SK-N-SH (cell line): ENCODE results near the gene ZNF354C.

Source experiments
- EP300 ChIP-seq, 2 experiments: IDR thresholded peaks; 2 replicates each; pipeline versions ENCODE4 v1.4.0 to v1.6.1; 2012; ENCODE audit warnings: borderline replicate concordance in 1 of 2, low read depth in 1 of 2, low read length in 1 of 2
- MXI1 ChIP-seq: IDR thresholded peaks from 2 replicates; pipeline ENCODE4 v1.6.1; 2012; ENCODE audit warnings: mild to moderate bottlenecking, low read depth, low read length, improper control_type of control experiment
- POLR2AphosphoS5 ChIP-seq: IDR thresholded peaks from 2 replicates; pipeline ENCODE4 v1.6.1; 2012; ENCODE audit warnings: low read depth, low read length
- RAD21 ChIP-seq: IDR thresholded peaks from 2 replicates; pipeline ENCODE4 v1.6.1; 2012; ENCODE audit warnings: mild to moderate bottlenecking, low read length
- YY1 ChIP-seq: IDR thresholded peaks from 2 replicates; pipeline ENCODE4 v1.4.0; 2012; ENCODE audit warnings: low read depth, mild to moderate bottlenecking
- TF ChIP-seq, protein P1 (sequence below): fragments of 200-600 bp; sonication (generic); IDR thresholded peaks from 2 replicates; pipeline ENCODE4 v1.6.1; 2017; ENCODE audit warnings: antibody characterized with exemption, mild to moderate bottlenecking, moderate library complexity
- TF ChIP-seq, protein P2 (sequence below): IDR thresholded peaks from 2 replicates; pipeline ENCODE4 v1.4.0; 2012; ENCODE audit warnings: low read depth

GRCh38 chr5:179115307-179115706, 55.1 kb downstream of the ZNF354C start:
- TF ChIP-seq YY1 (no peak), RAD21 (no peak), POLR2AphosphoS5 (no peak), MXI1 (no peak), EP300 (IDR thresholded peaks at IDR 0.05; ENCODE audit: borderline replicate concordance in 1 of 2, low read depth in 1 of 2, low read length in 1 of 2) (no peak)
- TF ChIP-seq, protein P1, sequence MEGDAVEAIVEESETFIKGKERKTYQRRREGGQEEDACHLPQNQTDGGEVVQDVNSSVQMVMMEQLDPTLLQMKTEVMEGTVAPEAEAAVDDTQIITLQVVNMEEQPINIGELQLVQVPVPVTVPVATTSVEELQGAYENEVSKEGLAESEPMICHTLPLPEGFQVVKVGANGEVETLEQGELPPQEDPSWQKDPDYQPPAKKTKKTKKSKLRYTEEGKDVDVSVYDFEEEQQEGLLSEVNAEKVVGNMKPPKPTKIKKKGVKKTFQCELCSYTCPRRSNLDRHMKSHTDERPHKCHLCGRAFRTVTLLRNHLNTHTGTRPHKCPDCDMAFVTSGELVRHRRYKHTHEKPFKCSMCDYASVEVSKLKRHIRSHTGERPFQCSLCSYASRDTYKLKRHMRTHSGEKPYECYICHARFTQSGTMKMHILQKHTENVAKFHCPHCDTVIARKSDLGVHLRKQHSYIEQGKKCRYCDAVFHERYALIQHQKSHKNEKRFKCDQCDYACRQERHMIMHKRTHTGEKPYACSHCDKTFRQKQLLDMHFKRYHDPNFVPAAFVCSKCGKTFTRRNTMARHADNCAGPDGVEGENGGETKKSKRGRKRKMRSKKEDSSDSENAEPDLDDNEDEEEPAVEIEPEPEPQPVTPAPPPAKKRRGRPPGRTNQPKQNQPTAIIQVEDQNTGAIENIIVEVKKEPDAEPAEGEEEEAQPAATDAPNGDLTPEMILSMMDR: no peak
- TF ChIP-seq, protein P2, sequence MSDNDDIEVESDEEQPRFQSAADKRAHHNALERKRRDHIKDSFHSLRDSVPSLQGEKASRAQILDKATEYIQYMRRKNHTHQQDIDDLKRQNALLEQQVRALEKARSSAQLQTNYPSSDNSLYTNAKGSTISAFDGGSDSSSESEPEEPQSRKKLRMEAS: no peak
